ENCODE measurements around the gene MRAP2. TPM values are rescaled to one million over a fixed set of nuclear protein-coding genes. Genes with fewer than 3 reads are reported as not detected.

The MRAP2 gene
- total RNA-seq, 2 experiments from 2014 or later: not detected

- POLR2A ChIA-PET: no interaction called here
- no peaks in the 10 kb centered on the region for H3K36me3 Mint-ChIP-seq (ENCODE audit: low read depth)
Observed at GRCh38 chr6:84019141-84019841, 14.3 kb upstream of the MRAP2 start.

GRCh38 chr6:84019842-84020211, 13.7 kb upstream of the MRAP2 start:
- Mint-ChIP-seq H3K4me1 (ENCODE audit: low read depth) (no peaks in the 10 kb centered on the region), H3K4me3 (no peak overlapping the region), H3K9me3 (no peaks in the 10 kb centered on the region), H3K27me3 (peaks cover 28% of the 10 kb centered on the region), H3K27ac (no peak overlapping the region), H3K36me3 (ENCODE audit: low read depth) (no peaks in the 10 kb centered on the region)
- no peak overlapping the region for H3K27ac ChIP-seq (ENCODE audit: low read depth in 1 of 2, low read length in 2 of 2)
- ATAC-seq (ENCODE audit: poor library complexity) (no peak), DNase-seq (no peak)
- POLR2A ChIA-PET: no interaction called here
- H3K4me3 ChIP-seq (ENCODE audit: low read length): no peak overlapping the region
- no peaks in the 10 kb centered on the region for H3K4me1 ChIP-seq (ENCODE audit: insufficient read depth, low read length)
- H3K9me3 ChIP-seq (ENCODE audit: control insufficient read depth in 1 of 2, insufficient read depth in 1 of 2, low read length in 2 of 2): no peaks in the 10 kb centered on the region
- peaks cover 0 to 6% of the 10 kb centered on the region in 2 experiments for H3K27me3 ChIP-seq (ENCODE audit: control insufficient read depth in 1 of 2, insufficient read depth in 2 of 2, low read length in 2 of 2)
- TF ChIP-seq CTCF (IDR thresholded peaks at IDR 0.05): no peak
- intact Hi-C loops (cut with DNase I, micrococcal nuclease): no loop called here
- CTCF ChIA-PET: no interaction called here
- H3K36me3 ChIP-seq (ENCODE audit: insufficient read depth, low read length): no peaks in the 10 kb centered on the region

More at GRCh38 chr6:84019141-84019841, 14.3 kb upstream of the MRAP2 start:
- ATAC-seq (ENCODE audit: poor library complexity) (no peak), DNase-seq (no peak)
- no peaks in the 10 kb centered on the region for H3K36me3 ChIP-seq (ENCODE audit: insufficient read depth, low read length)
- H3K4me3 Mint-ChIP-seq: no peak overlapping the region
- H3K4me3 ChIP-seq (ENCODE audit: low read length): no peak overlapping the region
- peaks cover 0 to 6% of the 10 kb centered on the region in 2 experiments for H3K27me3 ChIP-seq (ENCODE audit: control insufficient read depth in 1 of 2, insufficient read depth in 2 of 2, low read length in 2 of 2)
- intact Hi-C loops (cut with DNase I, micrococcal nuclease): no loop called here
- no peaks in the 10 kb centered on the region for H3K4me1 Mint-ChIP-seq (ENCODE audit: low read depth)
- no peak for TF ChIP-seq CTCF (IDR thresholded peaks at IDR 0.05)
- no peak overlapping the region for H3K27ac ChIP-seq (ENCODE audit: low read depth in 1 of 2, low read length in 2 of 2)
- CTCF ChIA-PET: no interaction called here
- H3K9me3 Mint-ChIP-seq: no peaks in the 10 kb centered on the region
- H3K9me3 ChIP-seq (ENCODE audit: control insufficient read depth in 1 of 2, insufficient read depth in 1 of 2, low read length in 2 of 2): no peaks in the 10 kb centered on the region
- H3K4me1 ChIP-seq (ENCODE audit: insufficient read depth, low read length): no peaks in the 10 kb centered on the region
- no peak overlapping the region for H3K27ac Mint-ChIP-seq
- peaks cover 28% of the 10 kb centered on the region for H3K27me3 Mint-ChIP-seq

- no peak for TF ChIP-seq CTCF (IDR thresholded peaks at IDR 0.05)
- Histone ChIP-seq H3K27ac (ENCODE audit: low read depth in 1 of 2, low read length in 2 of 2) (no peak overlapping the region), H3K4me3 (ENCODE audit: low read length) (no peak overlapping the region), H3K36me3 (ENCODE audit: insufficient read depth, low read length) (no peaks in the 10 kb centered on the region), H3K9me3 (ENCODE audit: control insufficient read depth in 1 of 2, insufficient read depth in 1 of 2, low read length in 2 of 2) (no peaks in the 10 kb centered on the region), H3K27me3 (ENCODE audit: control insufficient read depth in 1 of 2, insufficient read depth in 2 of 2, low read length in 2 of 2) (peaks cover 0 to 6% of the 10 kb centered on the region in 2 experiments), H3K4me1 (ENCODE audit: insufficient read depth, low read length) (no peaks in the 10 kb centered on the region)
- no peak for DNase-seq
- no peaks in the 10 kb centered on the region for H3K36me3 Mint-ChIP-seq (ENCODE audit: low read depth)
- H3K27me3 Mint-ChIP-seq: peaks cover 24% of the 10 kb centered on the region
- no peak overlapping the region for H3K4me3 Mint-ChIP-seq
- intact Hi-C loops (cut with DNase I, micrococcal nuclease): no loop called here
- CTCF ChIA-PET: no interaction called here
- no peak for ATAC-seq (ENCODE audit: poor library complexity)
- no peaks in the 10 kb centered on the region for H3K4me1 Mint-ChIP-seq (ENCODE audit: low read depth)
- H3K9me3 Mint-ChIP-seq: peaks cover 3% of the 10 kb centered on the region
- H3K27ac Mint-ChIP-seq: no peak overlapping the region
- POLR2A ChIA-PET: no interaction called here
Observed at GRCh38 chr6:84021625-84022024, 11.9 kb upstream of the MRAP2 start.
